K562 (cell line): ENCODE measurements around the gene RGL4.

Experiments used
- CEBPG ChIP-seq, 3 experiments: fragments of 200-800 bp in 1 of 3; sonication (Bioruptor generic) in 1 of 3; sonication (generic) in 1 of 3; formaldehyde crosslinking in 1 of 3; IDR thresholded peaks in 2 of 3; conservative IDR thresholded peaks in 1 of 3; 2 replicates each; pipeline versions ENCODE4 v1.6.1 to v1.8.0; 2016 to 2022; ENCODE audit warnings: missing compliant biosample characterization in 2 of 3, missing genetic modification characterization in 2 of 3, mild to moderate bottlenecking in 1 of 3, missing genetic modification reagents in 1 of 3
- CHD1 ChIP-seq: fragments of 200-600 bp; sonication (generic); IDR thresholded peaks from one replicate; pipeline ENCODE4 v1.6.1; 2012; ENCODE audit warnings: mild to moderate bottlenecking, moderate library complexity, low read length, inconsistent platforms
- CHD2 ChIP-seq: IDR thresholded peaks from 2 replicates; pipeline ENCODE4 v1.6.1; 2011; ENCODE audit warnings: low read depth, low read length
- CTCF ChIP-seq, 3 experiments: IDR thresholded peaks in 2 of 3; conservative IDR thresholded peaks in 1 of 3; 2 replicates each; pipeline ENCODE4 v1.5.1; 2011 to 2012; ENCODE audit warnings: low read length in 3 of 3, mild to moderate bottlenecking in 3 of 3, control low read depth in 2 of 3, improper control_type of control experiment in 1 of 3, inconsistent platforms in 1 of 3, low read depth in 1 of 3, mixed read lengths in 1 of 3, moderate library complexity in 1 of 3; ENCODE audit not compliant: insufficient read depth in 2 of 3
- JUND ChIP-seq, 2 experiments: IDR thresholded peaks; 2 replicates in 1 of 2; 3 replicates in 1 of 2; pipeline ENCODE4 v1.6.1; 2011; ENCODE audit warnings: borderline replicate concordance in 2 of 2, low read depth in 2 of 2, low read length in 2 of 2, improper control_type of control experiment in 1 of 2, missing biosample characterization in 1 of 2, missing genetic modification characterization in 1 of 2, missing genetic modification reagents in 1 of 2
- MXI1 ChIP-seq: IDR thresholded peaks from 2 replicates; pipeline ENCODE4 v1.6.1; 2011; ENCODE audit warnings: low read depth, mild to moderate bottlenecking, improper control_type of control experiment, low read length
- POLR2AphosphoS5 ChIP-seq: IDR thresholded peaks from 2 replicates; pipeline ENCODE4 v1.6.1; 2011; ENCODE audit warnings: mild to moderate bottlenecking, low read depth, low read length, moderate library complexity; ENCODE audit not compliant: control insufficient read depth, insufficient read depth
- SMAD1 ChIP-seq: fragments of 150-350 bp; IDR thresholded peaks from 2 replicates; pipeline ENCODE4 v1.6.1; 2014; ENCODE audit warnings: low read length, low read depth; ENCODE audit not compliant: partially characterized antibody
- SMARCE1 ChIP-seq: fragments of 450-650 bp; IDR thresholded peaks from 2 replicates; pipeline ENCODE4 v1.7.1; 2016; ENCODE audit warnings: mild to moderate bottlenecking
- TCFL5 ChIP-seq: fragments of 250-450 bp; sonication (Bioruptor Pico); conservative IDR thresholded peaks from 2 replicates; pipeline ENCODE4 v1.6.1; 2021; ENCODE audit warnings: mild to moderate bottlenecking, moderate library complexity, matching md5 sums
- ZNF280A ChIP-seq: fragments of 450-650 bp; IDR thresholded peaks from 2 replicates; pipeline ENCODE4 v1.6.1; 2018; ENCODE audit warnings: mild to moderate bottlenecking, low read depth; ENCODE audit not compliant: partially characterized antibody
- ZNF764 ChIP-seq: fragments of 250-450 bp; sonication (Bioruptor Pico); IDR thresholded peaks from 2 replicates; pipeline ENCODE4 v1.4.0; 2020; ENCODE audit warnings: low read depth, mild to moderate bottlenecking, moderate library complexity

- TF ChIP-seq TCFL5 (CRISPR knock-in tag) (no peak), CTCF (IDR thresholded peaks at IDR 0.05 in 2 of 3, conservative IDR thresholded peaks at IDR 0.05 in 1 of 3; ENCODE audit: insufficient read depth in 2 of 3, low read depth in 1 of 3, low read length in 3 of 3) (no peak), ZNF280A (no peak), SMARCE1 (no peak), JUND (IDR thresholded peaks at IDR 0.05; ENCODE audit: borderline replicate concordance, low read depth, low read length) (no peak), JUND (tag; IDR thresholded peaks at IDR 0.05; ENCODE audit: borderline replicate concordance, low read depth, low read length) (no peak), CHD1 (no peak), CEBPG (CRISPR knock-in tag; IDR thresholded peaks at IDR 0.05) (no peak), CEBPG (tag; conservative IDR thresholded peaks at IDR 0.05 in 1 of 2, IDR thresholded peaks at IDR 0.05 in 1 of 2) (no peak), CHD2 (no peak), SMAD1 (no peak), MXI1 (no peak), POLR2AphosphoS5 (no peak), ZNF764 (no peak)
These were observed 18.3 kb downstream of the RGL4 start for GRCh38 chr22:23709107-23709506.
